Activated CD4-positive, alpha-beta T cell treated with anti-CD3 and anti-CD28 coated beads, Interleukin-2, amount 50 U/mL, for 24 hours (primary cell): ENCODE results near the gene GPRIN3.

Source experiments
- DNase-seq, 2 donors: peaks; one replicate each; pipeline ENCODE4 v3.0.0-alpha.2; 2020; ENCODE audit warnings: low read depth in 1 of 2, low spot score in 1 of 2

Gene GPRIN3

DNA sequence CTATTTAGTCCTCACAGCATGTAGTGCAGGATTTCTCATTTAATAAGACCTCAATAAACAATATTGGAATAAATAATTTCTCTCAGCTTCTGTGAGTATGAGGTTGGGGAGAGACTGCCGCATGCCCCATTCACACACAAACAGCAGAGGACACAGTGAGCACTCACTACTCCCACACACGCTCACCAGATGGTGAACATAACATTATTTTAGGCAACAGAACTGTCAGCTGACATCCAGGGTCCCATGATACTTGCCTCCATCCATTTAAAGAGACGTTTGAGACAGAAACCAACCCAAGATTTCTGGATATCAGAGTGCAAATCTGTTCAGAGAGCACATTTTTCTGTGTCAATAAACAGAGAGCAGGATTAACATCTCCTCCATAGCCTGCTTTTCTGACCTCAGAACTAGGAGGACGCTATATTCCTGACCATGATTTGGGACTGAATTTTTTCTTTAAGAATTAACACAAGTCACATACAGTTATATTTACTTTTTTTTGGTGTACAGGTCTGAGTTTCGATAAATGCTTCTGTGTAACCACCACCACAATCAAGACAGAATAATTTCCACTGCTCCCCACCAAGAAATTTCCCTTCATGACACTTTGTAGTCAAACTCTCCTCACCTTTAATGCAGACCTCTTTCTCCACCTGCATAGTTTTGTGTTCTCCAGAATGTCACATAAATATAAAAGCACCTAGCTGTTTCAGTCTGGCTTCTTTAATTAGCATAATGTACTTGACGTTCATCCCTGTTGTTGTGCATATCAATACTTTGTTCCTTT, 16.7 kb downstream of the GPRIN3 start:
- no peak for DNase-seq

- DNase-seq = no peak
Measured at GRCh38 chr4:89289312-89289711, 18.3 kb downstream of the GPRIN3 start.

DNA sequence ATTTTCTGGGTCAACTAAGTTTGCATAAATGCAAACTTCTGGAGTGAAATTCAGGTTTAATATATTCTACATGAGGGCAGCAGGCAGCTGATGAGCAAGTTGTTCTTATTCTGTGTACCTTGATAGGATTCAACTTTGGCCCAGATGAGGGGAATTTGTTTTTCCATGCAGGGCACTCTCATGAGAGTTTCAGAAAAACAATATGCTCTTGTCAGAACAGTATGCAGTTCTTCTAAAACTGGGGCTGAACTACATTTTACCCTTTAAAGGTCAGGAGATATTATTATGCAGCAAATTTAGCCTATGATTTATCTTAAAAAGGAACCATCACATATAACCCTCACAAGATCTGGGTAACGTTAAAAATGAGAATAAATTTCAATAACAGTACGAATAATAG, 19.2 kb downstream of the GPRIN3 start:
- DNase-seq = no peak

DNA sequence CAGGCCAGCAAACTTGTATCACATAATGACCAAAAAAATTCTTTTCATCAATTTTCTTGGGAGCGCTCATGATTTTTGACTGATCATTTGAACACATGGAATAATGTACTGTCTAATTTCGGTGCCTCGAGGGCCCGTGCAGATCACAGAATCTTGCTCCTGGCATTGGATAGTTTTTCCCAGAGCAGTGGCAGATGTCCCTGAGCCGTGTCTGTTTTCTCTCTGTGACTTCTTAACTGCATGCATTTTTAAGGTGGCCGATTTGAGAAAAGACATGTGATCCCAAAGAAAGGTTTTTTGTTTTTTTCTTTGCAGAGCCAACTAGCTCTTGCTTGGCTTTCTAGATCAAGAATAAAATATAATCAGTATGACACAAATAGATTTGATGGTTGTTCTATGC, 19.7 kb downstream of the GPRIN3 start:
- no peak for DNase-seq

- DNase-seq = no peak
Measured at GRCh38 chr4:89285745-89286144, 21.9 kb downstream of the GPRIN3 start.

DNA sequence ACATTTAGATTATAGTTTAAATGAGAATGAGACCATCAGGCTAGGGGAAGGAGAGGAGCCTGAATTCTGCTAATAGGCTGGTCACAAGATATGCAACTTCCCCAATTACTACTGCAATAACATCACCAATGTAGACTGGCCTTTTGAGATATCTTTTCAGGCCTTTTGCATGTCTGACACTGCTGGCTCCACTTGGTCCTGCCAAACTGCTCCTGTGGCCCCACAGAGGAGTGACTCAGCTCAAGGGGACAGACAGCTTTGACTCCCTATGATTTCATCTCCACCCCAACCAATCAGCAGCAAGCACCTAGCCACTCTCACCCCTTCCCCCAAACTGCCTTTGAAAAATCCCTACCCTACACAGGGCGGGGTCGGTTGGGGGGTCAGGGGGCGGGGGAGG, 22.8 kb downstream of the GPRIN3 start:
- no peak for DNase-seq

DNA sequence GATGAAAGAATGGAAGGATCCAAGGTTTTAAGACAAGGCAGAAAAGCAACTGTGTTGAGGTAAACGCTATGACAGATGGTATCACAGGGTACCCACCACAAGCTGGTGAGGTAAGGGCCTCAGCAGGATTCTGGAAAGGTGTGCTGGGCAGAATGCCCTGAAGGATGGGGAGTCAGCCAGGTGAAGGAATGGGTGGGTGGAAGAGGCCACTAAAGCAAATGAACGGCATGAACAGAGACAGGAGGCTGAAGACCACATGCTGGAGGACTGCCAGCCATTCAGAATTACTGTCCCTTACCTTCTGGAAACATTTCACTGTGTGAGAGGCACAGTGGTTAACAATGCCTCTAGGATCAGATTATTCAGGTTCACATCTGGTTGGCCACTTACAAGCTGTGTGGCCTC, 23.6 kb downstream of the GPRIN3 start:
- no peak for DNase-seq

- DNase-seq = no peak
Measured at GRCh38 chr4:89283226-89284009, 24.2 kb downstream of the GPRIN3 start.

- no peak for DNase-seq
Measured at GRCh38 chr4:89279385-89279784, 28.2 kb downstream of the GPRIN3 start.

- no peak for DNase-seq
Measured at GRCh38 chr4:89277412-89277811, 30.2 kb downstream of the GPRIN3 start.

DNA sequence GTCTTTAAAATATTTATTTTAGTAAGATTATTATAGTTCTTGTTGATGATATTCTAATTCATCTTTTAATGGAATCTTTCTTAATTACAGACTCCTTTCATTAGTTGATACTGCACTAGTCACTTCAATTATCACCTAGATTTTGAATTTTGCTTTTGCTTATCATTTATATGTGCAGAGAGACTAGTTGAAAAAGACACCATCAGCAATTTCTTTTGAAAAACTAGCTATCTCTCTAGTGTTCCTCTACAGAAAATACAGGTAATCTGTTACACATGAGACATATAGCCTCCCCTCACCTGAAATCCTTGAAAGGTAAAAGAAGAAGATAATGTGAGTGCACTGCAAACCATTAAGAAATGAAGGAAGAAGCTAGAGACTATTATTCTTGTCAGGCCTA, 31.3 kb downstream of the GPRIN3 start:
- no peak for DNase-seq

- no peak for DNase-seq
Measured at GRCh38 chr4:89275587-89275986, 32.0 kb downstream of the GPRIN3 start.

DNA sequence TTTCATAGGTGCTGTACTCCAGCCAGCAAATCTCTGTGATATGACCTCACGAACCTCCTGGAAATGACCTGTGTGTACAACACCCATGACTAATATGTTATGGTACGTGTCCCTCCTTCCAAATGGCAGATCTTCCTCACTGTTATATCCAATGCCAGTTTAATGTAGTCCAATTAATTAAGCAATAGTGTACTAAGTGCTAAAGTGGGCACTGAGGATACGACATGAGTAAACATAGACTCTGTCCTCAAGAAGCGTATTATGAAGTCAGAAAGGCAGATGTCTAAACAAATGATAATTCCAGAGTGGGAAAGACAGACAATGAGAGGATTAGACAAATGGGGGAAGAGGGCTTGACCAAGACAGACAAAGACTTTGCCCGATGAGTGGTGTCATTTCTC, 33.9 kb downstream of the GPRIN3 start:
- DNase-seq = no peak

- DNase-seq = no peak
Measured at GRCh38 chr4:89270792-89271191, 36.8 kb downstream of the GPRIN3 start.

DNA sequence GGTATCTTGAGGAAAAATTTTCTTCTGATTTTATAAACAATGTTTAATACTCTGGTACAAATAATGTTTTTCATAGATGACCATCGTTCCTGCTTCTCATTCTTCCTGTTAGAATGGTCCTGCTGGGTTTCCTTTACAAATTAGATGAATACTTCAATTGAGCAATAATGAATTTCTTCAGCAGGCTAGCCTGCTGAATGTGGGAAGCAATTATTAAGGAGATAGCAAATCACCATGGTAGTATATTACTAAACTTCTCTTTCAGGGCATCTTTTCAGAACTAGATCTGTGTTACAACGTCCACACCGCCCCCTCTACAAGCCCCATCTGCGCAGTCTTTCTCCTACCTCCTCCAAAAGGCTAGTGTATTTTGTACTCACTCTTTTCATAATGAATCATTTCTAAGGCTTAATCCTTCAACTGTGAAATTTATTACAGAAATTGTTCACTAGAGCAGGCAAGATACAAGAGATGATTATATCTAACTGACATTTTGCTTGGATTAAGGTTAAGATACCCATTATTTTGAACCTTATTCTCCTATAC, 38.4 kb downstream of the GPRIN3 start:
- no peak for DNase-seq

GRCh38 chr4:89268679-89269078, 38.9 kb downstream of the GPRIN3 start:
- DNase-seq = no peak

DNA sequence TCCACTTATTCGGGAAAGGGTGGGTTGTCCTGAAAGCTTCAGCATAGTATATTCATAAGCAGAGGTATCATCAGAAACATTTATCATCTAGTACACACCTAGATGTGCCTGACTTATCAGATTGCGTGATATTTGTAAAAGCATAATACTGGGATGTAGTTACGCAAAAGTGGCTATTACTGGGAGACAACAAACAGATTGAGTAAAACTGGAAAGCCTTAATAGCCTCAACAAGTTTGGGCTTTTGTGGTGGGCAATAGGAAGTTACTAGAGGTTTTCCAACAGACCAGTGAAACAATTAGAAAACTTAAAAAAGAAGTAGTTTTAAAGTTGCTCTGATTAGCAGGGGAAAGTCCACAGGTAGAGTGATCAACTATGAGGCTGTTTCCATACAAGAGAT, 39.8 kb downstream of the GPRIN3 start:
- DNase-seq = no peak

DNA sequence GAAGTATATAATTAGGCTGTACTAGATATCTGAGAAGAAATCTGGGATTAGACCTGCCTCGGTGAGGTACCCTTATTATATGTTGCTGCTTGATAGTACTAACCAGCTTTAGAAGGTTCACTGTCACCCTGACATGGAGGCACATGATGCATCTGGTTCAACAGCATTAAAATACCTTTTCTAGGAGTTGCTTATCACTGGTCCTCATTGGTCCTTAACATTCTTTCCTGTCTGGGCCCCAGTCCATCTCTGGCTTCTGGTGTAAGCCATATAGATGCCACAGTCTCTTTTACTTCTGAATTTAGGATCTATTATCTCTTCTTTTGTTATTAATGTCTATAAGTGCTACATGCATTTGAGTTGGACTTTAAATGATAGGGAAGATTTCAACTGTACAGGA, 40.2 kb downstream of the GPRIN3 start:
- DNase-seq = no peak

GRCh38 chr4:89266128-89266527, 41.5 kb downstream of the GPRIN3 start:
- DNase-seq = no peak

GRCh38 chr4:89263265-89263664, 44.3 kb downstream of the GPRIN3 start:
- no peak for DNase-seq

DNA sequence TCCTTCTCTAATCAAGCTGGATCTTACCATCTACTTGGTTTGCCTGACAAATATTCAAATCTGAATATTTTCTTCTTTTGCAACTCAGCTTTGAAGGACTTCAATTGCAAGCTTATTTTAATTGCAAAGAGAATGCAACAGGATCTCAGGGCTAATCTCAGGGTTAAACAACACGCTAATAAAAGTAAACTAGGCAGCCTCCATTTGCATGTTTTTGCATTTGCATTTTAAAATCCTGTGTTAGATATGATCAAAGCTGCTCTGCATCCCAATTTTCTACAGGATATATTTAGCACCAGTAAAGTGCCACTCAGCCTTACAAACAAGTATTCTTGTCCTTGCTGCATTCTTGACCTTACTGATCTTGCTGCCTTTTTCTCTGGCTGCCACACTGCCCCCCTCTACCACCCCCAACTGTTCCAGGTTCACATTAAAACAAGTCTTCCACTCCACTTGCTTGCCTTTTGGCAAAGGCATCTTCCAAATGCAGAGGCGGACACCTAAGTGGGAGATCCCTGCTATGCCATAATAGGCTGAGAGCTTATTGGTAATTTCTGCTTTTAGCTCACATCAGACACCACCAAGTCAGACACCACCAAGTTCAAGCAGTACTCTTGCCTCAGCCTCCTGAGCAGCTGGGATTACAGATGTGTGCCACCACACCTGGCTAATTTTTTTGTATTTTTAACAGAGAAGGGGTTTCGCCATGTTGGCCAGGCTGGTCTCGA, 48.1 kb downstream of the GPRIN3 start:
- DNase-seq = no peak

- DNase-seq = no peak
Measured at GRCh38 chr4:89258506-89258905, 49.1 kb downstream of the GPRIN3 start.
